Activated T-cell treated with anti-CD3 and anti-CD28 coated beads, Interleukin-2, amount 50 U/mL, for 24 hours (primary cell): ENCODE results near the gene EEF1AKMT4.

ENCODE experiments used
- DNase-seq: peaks from one replicate; pipeline ENCODE4 v3.0.0-alpha.2; 2020
- H3K27ac Mint-ChIP-seq: 2 replicates; pipeline ENCODE4 v1.8.0; 2020; ENCODE audit warnings: mild to moderate bottlenecking, mixed read lengths
- H3K27me3 Mint-ChIP-seq: 2 replicates; pipeline ENCODE4 v1.8.0; 2020; ENCODE audit warnings: mixed read lengths
- H3K36me3 Mint-ChIP-seq: 2 replicates; pipeline ENCODE4 v1.8.0; 2020; ENCODE audit warnings: low read depth, mixed read lengths
- H3K4me1 Mint-ChIP-seq: 2 replicates; pipeline ENCODE4 v1.8.0; 2020; ENCODE audit warnings: low read depth, mixed read lengths
- H3K4me3 Mint-ChIP-seq: 2 replicates; pipeline ENCODE4 v1.8.0; 2020; ENCODE audit warnings: mild to moderate bottlenecking, moderate library complexity, mixed read lengths
- H3K9me3 Mint-ChIP-seq: 2 replicates; pipeline ENCODE4 v1.8.0; 2020; ENCODE audit warnings: mixed read lengths

Gene EEF1AKMT4

GRCh38 chr3:184230603-184231528 lies 18.6 kb upstream of the EEF1AKMT4 start:
- H3K9me3 Mint-ChIP-seq: no peaks in the 10 kb centered on the region
- peak overlapping the region; percentile 67 for H3K4me3 Mint-ChIP-seq
- DNase-seq: no peak
- no peaks in the 10 kb centered on the region for H3K36me3 Mint-ChIP-seq
- no peak overlapping the region for H3K27ac Mint-ChIP-seq
- H3K4me1 Mint-ChIP-seq: peaks cover 7% of the 10 kb centered on the region
- H3K27me3 Mint-ChIP-seq: peaks cover 65% of the 10 kb centered on the region

GRCh38 chr3:184231671-184232070 lies 17.8 kb upstream of the EEF1AKMT4 start:
- H3K9me3 Mint-ChIP-seq: no peaks in the 10 kb centered on the region
- DNase-seq: no peak
- H3K4me1 Mint-ChIP-seq: peaks cover 7% of the 10 kb centered on the region
- H3K4me3 Mint-ChIP-seq: peak overlapping the region; percentile 67
- peaks cover 59% of the 10 kb centered on the region for H3K27me3 Mint-ChIP-seq
- H3K36me3 Mint-ChIP-seq: no peaks in the 10 kb centered on the region
- H3K27ac Mint-ChIP-seq: no peak overlapping the region

GRCh38 chr3:184233127-184233843 lies 16.2 kb upstream of the EEF1AKMT4 start:
- Mint-ChIP-seq H3K27me3 (peaks cover 45% of the 10 kb centered on the region), H3K4me3 (no peak overlapping the region), H3K4me1 (peaks cover 7% of the 10 kb centered on the region), H3K9me3 (no peaks in the 10 kb centered on the region), H3K36me3 (no peaks in the 10 kb centered on the region), H3K27ac (no peak overlapping the region)
- no peak for DNase-seq

GRCh38 chr3:184234224-184234623 lies 15.2 kb upstream of the EEF1AKMT4 start:
- DNase-seq: no peak
- no peak overlapping the region for H3K27ac Mint-ChIP-seq
- H3K4me1 Mint-ChIP-seq: peaks cover 5% of the 10 kb centered on the region

GRCh38 chr3:184234671-184235380 lies 14.6 kb upstream of the EEF1AKMT4 start:
- DNase-seq: no peak
- Mint-ChIP-seq H3K4me1 (peaks cover 5% of the 10 kb centered on the region), H3K4me3 (no peak overlapping the region), H3K27ac (no peak overlapping the region), H3K27me3 (peaks cover 34% of the 10 kb centered on the region), H3K36me3 (no peaks in the 10 kb centered on the region), H3K9me3 (no peaks in the 10 kb centered on the region)

More at GRCh38 chr3:184234224-184234623, 15.2 kb upstream of the EEF1AKMT4 start:
- Mint-ChIP-seq H3K9me3 (no peaks in the 10 kb centered on the region), H3K4me3 (no peak overlapping the region), H3K36me3 (no peaks in the 10 kb centered on the region), H3K27me3 (peaks cover 36% of the 10 kb centered on the region)

GRCh38 chr3:184235381-184236032 lies 14.0 kb upstream of the EEF1AKMT4 start:
- Mint-ChIP-seq H3K27ac (no peak overlapping the region), H3K4me1 (peaks cover 5% of the 10 kb centered on the region), H3K9me3 (no peaks in the 10 kb centered on the region), H3K27me3 (peaks cover 34% of the 10 kb centered on the region), H3K4me3 (no peak overlapping the region), H3K36me3 (no peaks in the 10 kb centered on the region)
- no peak for DNase-seq

- DNase-seq: no peak
- Mint-ChIP-seq H3K27ac (no peak overlapping the region), H3K4me3 (no peak overlapping the region), H3K4me1 (peaks cover 3% of the 10 kb centered on the region), H3K9me3 (no peaks in the 10 kb centered on the region), H3K36me3 (no peaks in the 10 kb centered on the region), H3K27me3 (peaks cover 31% of the 10 kb centered on the region)
Measured at GRCh38 chr3:184236033-184236410, 13.4 kb upstream of the EEF1AKMT4 start.

- no peaks in the 10 kb centered on the region for H3K36me3 Mint-ChIP-seq
- no peak for DNase-seq
- H3K27me3 Mint-ChIP-seq: peaks cover 25% of the 10 kb centered on the region
- no peak overlapping the region for H3K27ac Mint-ChIP-seq
- no peaks in the 10 kb centered on the region for H3K9me3 Mint-ChIP-seq
- H3K4me3 Mint-ChIP-seq: no peak overlapping the region
- H3K4me1 Mint-ChIP-seq: no peaks in the 10 kb centered on the region
Measured at GRCh38 chr3:184236636-184237035, 12.8 kb upstream of the EEF1AKMT4 start.

GRCh38 chr3:184237211-184237610 lies 12.3 kb upstream of the EEF1AKMT4 start:
- Mint-ChIP-seq H3K4me1 (no peaks in the 10 kb centered on the region), H3K36me3 (peaks cover 4% of the 10 kb centered on the region), H3K27ac (no peak overlapping the region), H3K9me3 (no peaks in the 10 kb centered on the region), H3K27me3 (peaks cover 19% of the 10 kb centered on the region), H3K4me3 (no peak overlapping the region)
- DNase-seq: no peak

GRCh38 chr3:184237807-184238206 lies 11.7 kb upstream of the EEF1AKMT4 start:
- DNase-seq: no peak
- H3K9me3 Mint-ChIP-seq: no peaks in the 10 kb centered on the region
- no peak overlapping the region for H3K27ac Mint-ChIP-seq
- peaks cover 13% of the 10 kb centered on the region for H3K27me3 Mint-ChIP-seq
- H3K4me3 Mint-ChIP-seq: no peak overlapping the region
- no peaks in the 10 kb centered on the region for H3K4me1 Mint-ChIP-seq
- H3K36me3 Mint-ChIP-seq: peaks cover 10% of the 10 kb centered on the region

- Mint-ChIP-seq H3K4me3 (no peak overlapping the region), H3K27ac (no peak overlapping the region), H3K9me3 (no peaks in the 10 kb centered on the region), H3K27me3 (peaks cover 9% of the 10 kb centered on the region), H3K4me1 (no peaks in the 10 kb centered on the region), H3K36me3 (peaks cover 16% of the 10 kb centered on the region)
- no peak for DNase-seq
Measured at GRCh38 chr3:184238246-184238818, 11.1 kb upstream of the EEF1AKMT4 start.

GRCh38 chr3:184239221-184239620 lies 10.3 kb upstream of the EEF1AKMT4 start:
- Mint-ChIP-seq H3K27ac (no peak overlapping the region), H3K36me3 (peaks cover 24% of the 10 kb centered on the region), H3K4me3 (no peak overlapping the region), H3K27me3 (peaks cover under 1% of the 10 kb centered on the region), H3K9me3 (no peaks in the 10 kb centered on the region), H3K4me1 (no peaks in the 10 kb centered on the region)
- DNase-seq: no peak

GRCh38 chr3:184239708-184240107 lies 9.8 kb upstream of the EEF1AKMT4 start:
- H3K4me3 Mint-ChIP-seq: no peak overlapping the region
- H3K36me3 Mint-ChIP-seq: peaks cover 29% of the 10 kb centered on the region
- H3K9me3 Mint-ChIP-seq: no peaks in the 10 kb centered on the region
- no peaks in the 10 kb centered on the region for H3K27me3 Mint-ChIP-seq
- no peak for DNase-seq
- no peaks in the 10 kb centered on the region for H3K4me1 Mint-ChIP-seq
- H3K27ac Mint-ChIP-seq: no peak overlapping the region
